ENCODE measurements around the gene TFEB.

TFEB gene

DNA sequence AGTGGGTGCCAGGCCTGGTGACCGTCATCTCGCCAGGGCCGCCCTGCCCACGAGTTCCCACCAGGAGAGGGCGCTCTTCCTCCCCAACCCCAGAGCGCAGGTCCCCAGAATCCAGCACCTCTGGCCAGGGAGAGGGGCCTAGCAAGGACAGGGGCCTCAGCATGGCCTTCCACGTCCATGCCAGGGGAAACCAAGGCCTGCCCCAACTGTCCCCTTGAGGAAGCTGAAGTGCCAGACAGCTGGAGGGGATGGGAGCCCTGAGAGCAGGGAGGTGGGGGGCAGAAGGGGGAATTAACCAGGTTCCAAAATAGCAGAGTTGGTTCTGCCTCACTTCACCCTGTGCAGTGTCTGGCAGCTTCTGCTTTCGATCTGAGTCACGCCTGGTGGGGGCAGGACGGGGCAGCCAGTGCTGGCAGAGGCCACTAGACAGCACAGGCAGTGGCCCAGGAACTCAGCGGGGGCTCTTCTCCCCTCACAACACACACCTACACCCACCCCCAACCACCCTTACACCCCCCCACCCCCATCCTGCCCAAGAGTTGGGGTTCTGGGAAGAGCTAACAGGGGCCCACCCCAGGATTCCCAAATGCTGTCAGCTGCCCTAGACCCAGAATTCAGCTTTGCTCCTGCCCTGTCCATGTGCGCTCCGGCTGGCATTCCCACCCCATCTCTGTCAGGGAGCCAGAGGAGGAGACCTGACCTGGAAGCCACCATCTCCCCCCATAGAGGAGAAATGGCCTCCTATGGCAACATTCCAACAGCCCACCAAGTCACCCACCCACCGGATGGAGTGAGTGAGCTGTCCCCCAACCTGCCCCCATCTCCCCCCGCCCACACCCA is 29.2 kb downstream of the TFEB start:
- peak; percentile 26 for DNase-seq (ENCODE audit: low read depth)

DNA sequence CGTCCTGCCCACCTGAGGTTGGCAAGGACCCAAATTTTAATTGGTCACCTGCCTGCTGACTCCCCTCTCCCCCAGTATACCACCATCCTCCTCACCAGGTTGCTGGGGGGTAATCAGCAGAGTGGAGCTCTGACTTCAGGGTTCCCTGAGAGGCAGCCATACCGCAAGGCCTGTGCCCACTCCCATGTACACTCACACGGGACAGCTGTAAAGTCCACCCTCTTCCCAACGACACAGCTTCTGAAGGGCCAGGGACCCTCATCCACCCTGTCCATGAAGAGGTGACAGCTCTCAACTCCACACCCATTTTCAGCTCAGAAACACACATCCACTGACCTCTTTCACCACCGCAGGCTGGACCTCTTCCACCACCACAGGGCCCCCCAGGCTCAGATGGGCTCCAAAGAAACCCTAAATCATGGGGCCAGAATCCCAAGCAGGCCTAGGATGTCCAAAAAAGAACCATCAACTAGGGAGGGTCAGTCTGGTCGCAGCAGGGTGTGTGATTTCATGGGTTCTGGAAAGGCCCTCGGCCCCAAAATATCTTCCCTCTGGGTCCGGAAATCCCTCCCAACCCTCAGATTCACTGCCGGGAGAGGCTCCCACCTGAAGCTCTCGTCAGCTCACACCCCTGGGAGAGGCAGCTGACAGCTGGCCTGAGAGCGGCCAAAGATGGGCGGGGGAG is 30.0 kb downstream of the TFEB start:
- DNase-seq (ENCODE audit: low read depth) = no peak

DNA sequence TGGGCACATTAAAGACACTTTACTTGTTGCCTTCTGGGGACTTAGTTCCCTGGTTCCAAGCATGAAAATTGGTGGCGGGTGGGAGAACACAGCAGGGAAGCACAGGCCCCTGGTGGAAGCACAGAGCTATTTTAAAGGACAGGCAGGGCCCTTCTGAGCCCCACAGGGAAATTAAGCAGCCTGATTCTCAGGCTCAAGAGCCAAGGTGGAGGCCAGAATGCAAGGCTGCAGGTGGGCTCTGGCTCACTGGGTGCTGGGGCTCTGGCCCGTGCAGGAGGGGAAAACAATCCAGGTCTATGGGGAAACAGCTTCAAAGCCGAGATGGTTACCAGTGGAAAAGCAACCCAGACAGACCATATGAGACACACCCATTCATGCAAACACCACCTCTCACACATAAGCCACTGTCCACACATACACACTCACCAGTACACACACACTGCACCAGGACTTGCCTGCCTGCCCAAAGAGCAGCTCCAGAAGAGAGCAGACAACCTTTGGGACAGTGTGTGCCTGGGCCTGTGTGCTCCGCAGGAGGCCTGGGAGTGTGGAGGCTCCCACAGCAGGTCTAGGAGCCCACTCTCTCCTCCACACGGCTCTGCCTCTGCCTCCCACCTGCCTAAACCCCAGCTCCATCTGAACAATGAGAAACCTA is 30.6 kb downstream of the TFEB start:
- no peak for DNase-seq (ENCODE audit: low read depth)

DNA sequence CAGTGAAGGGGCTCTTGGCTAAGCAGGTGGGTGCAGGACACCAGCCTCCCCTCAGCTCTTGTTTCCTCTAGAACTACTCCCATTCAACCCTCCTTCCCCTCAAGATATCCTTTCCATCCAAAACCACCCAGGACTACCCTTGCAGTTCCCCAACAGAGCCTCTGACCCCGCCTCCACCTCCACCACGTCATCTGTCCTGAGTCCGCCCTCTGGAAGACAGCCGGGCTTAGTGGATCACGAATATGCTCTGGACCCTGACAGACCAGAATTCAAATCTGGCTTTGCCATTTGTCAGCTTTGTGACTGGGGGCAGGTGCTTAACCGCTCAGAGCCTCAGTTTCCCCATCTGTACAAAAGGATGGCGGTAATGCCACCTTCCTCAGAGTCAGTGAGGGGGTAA is 31.4 kb downstream of the TFEB start:
- DNase-seq (ENCODE audit: low read depth) = no peak

DNA sequence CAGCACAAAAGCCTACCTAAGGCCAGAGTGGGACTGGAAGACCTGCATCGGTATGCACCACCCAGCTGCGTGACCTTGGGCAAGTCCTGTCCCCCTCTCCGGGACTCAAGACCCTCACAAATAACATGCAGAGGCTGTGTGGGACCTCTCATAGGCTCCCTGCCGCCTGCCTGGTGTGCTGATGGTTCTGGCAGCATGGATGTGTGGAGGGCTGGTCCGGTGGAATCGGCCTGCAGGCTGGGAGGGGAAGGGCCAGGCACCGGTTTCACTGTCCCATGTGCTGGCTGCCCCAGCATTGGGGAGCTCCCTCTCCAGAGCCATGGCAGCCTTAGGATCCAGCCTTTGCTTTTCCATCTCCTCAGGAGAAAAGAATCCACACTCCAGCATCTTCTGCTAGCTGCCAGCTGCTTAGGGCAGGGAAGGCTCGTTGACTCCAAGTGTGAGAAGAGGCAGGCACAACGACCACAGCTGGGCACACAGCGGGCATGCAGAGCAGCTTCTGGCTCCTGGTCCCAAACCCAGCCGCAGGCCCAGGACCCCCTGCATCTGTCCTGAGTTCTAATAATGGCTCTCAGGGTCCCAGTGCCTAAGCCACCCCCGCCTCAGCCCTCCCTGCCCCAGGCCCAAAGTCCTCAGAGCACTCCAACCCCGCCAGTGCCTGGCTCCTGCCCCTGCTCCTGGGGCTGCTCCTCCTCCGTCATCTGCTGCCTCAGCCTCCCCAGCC is 32.5 kb downstream of the TFEB start:
- DNase-seq (ENCODE audit: low read depth) = no peak

DNA sequence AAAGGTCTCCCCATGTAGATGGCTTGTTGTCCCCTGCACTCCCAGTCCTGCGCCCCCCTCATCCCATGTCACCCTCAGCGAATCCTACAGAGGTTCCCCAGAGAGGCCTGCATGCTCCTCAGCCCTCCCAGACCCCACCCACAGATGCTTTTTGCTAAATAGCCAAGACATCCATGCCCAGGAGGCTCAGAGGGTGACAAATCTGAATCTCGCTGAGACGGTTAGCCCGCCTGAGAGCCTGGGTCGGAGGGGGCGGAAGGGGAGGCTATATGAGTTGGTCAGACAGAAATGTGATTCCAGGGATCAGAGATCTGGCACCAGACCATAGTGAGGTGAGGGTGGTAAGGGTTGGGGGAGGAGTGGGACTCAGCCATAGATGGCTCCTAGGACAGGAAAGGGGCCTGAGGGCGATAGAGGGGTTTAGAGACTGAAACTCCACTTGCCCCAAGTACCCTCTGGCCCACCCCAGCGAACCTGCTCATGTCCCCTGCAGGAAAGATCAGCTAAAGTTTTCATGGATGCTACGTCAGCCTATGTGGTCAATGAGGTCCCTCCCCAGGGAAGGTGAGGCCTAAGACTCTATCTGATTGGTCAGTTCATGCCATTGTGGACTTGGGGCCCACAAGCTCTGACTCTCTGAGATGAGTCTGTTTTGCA is 33.2 kb downstream of the TFEB start:
- DNase-seq (ENCODE audit: low read depth) = no peak

DNA sequence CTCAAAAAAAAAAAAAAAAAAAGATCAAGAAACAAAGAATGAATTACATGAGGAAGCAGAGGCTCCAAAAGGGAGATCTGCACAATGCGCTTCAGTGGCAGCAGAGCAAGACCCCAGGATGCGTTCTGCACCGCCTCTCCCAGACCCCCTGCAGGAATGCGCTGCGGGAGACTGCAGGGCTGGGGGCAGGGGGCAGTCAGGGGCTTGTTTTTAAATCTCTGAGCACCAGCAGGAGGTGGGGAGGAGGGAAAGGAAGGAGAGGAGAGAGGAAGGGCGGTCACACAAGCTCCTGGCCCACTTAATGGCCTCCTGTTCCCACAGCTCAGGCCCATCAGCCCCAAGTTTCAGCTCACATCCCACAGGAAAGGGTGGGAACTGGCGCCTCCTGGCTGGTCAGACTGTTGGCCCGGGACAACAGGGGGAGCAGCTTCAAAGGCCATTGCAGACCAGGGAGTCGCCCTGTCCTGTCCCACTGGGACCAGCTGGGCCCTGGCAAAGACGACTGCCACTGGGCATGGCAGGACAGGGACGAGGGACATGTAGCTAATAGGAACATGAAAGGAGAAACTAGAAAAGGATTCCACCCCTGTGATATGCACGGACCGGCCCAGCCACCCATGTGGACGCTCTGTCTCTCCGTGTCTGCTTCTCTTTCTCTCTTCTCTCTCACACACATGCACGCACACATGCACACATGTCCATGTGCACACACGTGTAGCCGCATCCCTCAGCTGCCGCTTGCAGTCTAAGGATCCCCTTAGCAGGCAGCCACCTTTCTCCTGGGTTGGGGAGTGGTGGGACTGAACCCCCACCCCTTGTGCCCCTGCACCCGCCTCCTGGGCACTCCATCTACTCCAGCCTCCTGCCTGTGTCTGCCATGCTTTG is 34.7 kb downstream of the TFEB start:
- no peak for DNase-seq (ENCODE audit: low read depth)

DNA sequence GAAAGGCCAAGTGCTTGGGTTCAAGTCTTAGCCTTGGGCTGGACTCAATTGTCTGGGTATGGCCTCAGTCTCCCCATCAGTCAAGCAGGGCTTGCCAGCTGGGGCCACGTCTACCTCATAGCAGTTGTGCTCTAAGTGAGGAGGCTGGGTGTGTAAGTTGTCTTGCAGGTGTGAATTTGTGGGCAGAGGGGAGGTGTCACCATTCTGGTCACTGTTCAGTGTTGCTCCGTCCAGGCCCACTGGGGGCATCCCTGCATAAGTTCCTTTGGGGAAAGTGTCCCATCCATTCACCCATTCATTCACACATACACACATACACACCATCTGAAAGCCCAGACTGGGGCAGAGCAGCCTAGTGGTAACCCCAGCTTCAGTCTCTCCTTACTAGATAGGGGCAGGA is 36.3 kb downstream of the TFEB start:
- DNase-seq (ENCODE audit: low read depth) = no peak

DNA sequence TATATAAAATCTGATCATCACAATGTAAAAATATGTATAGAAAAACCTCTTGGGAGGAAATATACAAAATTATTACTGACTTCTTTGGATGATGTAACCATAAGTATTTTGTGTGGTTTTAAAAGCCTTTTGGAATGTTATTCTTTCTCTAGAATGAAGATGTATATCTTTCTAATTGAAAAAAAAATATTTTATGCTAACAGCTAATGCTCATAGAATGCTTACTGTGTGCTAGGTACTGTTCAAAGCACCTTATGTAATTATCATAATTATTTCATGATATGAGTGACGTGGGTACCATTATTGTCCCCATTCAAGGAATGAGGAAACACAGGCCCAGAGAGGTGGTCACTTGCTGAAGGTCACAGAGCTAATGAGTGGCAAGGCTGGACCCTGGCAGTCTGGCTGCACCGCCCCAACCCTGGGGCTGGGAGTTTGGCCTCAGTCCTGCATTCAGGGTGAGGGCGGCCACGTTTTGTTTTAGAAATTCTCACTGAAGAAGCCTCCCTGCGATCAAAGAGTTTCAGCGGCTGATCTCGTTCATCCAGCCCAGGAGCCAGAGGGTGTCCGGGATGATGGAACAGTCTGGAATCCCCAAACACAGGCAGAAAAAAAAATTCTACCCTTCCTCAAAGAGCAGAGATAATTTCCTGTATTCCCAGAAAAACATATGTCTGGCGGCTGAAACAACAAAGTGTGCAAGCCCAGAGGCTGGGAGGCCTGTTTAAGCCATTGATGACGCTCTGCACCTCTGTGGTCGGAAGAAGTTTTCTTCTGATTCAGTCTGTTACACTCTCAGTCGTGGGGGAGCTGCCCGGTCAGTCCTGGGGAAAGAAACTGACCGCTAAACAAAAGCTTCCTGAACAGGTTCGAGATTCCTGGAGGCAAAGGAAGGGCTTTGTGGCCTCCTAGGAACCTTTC is 37.3 kb downstream of the TFEB start:
- peak; percentile 81 for DNase-seq (ENCODE audit: low read depth)

DNA sequence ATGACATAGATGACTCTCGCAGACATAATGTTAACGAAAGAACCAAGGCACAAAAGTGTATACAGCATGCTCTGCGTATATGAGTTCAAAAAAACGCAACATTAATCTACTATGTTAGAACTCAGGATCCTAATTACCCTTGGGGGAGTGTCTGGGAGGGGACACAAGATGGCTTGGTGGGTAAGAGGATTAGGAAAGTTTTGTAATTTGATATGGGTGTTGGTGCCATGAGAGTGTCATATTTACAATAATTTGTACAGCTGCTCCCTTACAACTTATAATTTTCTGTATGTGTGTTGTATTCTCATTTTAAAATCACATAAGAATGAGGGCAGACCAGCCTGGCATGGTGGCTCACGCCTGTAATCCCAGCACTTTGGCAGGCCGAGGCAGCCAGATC is 38.6 kb downstream of the TFEB start:
- DNase-seq (ENCODE audit: low read depth) = no peak

DNA sequence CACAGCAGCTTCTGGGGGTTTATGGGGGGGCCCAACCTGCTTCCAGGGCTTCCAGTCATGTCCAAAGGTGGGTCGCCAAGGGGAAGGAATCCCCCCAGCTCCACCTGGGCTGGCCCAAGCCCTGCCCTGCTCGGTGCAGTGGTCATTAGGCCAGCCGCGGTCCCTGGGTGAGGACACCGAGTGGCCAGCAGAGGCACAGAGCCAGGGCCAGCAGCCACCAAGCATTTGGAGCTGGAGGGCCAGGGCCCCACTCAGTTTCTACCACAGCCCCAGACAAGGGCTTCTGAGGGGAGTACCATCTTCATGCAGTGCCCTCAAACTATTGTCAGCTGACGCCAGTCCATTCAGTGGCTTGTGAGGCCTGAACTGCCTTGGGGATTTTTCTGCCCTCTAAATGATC is 39.6 kb downstream of the TFEB start:
- DNase-seq (ENCODE audit: low read depth) = no peak

DNA sequence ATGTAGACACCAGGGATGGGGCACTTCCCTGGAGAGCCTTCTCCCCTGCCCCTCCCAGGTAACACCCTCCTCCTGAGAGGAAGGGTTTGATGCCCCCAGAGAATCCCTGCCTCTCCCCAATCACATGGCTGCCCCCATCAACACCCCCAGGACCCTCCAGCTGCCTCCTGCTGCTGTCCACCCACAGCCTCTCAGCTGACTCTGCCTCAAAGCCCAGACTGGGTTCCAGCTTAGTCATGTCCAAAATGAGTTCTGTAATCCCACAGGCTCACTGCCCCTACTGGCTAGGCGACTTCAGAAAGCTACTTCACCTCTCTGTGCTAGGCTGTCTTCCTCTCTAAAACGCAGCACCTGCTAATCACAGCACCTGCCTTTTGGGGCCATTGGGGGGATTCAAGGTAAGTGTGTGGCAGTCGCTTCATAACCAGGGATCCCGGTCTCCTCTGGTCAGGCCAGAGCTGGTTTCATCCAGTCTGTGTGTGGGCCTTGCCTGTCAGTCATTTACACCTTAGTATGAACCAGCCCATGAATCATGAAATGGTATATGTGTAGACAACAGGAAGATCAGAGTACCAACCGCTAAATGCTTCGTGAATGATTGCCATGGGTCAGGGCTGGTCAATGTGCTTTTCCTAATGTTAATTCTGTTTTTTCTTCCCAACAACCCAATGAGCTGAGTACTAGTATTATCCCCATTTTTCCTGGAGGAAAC is 40.4 kb downstream of the TFEB start:
- DNase-seq (ENCODE audit: low read depth) = no peak

DNA sequence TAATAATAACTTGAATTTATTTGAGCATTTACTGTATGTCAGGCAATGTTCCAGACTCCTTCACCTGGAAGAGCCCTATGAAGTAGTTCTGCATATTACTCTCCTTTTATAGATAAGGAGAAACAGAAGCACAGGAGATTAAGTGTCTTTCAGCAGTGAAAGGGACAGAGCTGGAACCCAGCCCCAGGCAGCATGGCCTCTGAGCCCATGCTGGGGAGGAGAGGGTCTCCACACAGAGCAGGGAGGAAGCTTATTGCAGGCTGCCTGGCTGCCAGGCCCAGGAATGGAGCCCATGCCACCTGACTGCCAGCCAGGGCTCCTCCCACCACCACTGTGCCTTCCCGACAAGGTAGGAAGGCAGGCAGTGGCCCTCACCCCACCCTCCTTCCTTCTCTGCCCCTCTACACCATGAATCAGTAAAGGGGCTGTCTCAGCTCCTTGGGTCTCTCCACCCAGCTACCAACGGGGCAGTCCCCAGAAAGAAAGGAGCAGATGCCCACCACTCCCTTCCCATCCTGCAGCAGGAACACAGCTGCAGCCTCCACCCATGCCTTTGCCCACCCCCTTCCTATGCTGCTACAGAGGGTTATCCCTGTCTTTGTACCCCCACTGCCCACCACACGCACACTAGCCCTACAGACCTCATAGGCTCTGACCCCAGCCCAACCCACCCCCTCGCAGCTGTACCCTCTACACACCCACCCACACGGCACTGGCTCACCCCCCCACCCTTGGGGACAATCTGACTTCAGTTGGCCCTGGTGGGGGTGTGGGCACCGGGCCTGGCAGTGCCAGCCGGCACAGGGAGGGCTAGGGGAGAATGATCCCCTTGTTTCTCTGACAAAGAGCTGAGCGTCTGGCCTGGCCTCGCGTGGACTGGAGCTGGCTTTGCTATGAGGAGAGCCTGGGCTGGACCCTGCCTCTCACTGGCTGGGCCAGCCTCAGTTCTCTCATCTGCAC is 41.8 kb downstream of the TFEB start:
- no peak for DNase-seq (ENCODE audit: low read depth)

DNA sequence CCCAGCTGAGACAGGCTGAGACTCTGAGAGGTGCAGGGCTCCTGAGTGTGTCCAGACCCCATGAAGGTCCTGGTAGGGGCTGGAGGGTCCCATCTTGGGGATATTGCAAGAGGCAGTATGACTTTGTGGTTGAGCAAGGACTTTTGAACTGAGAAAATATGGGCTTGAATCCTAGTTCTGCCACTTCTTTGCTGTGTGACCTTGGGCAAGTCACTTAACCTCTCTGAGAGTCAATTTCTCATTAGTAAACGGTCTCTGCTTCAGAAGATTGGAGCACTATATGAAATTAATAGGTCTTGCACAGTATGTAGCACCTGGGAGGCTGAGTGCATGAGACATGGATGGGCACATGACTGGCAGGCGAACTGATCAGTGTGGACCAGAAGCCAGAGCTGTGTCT is 42.7 kb downstream of the TFEB start:
- no peak for DNase-seq (ENCODE audit: low read depth)

DNA sequence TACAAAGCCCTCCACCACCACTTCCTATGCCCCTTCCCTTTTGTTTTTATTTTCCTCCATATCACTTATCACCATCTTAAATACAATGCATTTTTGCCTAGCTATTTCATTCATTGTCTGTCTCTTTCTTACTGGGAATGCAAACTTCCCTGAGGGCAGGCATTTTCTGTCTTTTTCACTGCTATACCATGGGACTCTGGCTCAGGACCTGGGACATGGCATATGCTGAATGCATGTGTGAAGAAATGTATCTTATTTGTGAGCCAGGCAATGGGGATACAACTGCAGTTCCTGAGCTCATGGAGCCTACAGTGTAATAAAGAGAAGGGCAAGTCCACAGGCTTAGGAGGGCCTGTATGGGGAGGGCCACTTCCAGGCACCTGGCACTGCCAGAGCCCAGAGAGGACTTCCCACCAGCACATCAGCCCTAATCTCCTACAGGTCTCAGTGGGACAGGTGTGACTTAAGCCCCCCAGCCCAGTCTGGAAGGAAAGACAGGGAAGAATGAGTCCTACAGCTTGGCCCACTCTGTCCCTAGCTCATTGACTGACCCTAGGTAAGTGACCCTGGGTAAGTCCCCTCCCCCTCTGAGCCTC is 43.2 kb downstream of the TFEB start:
- DNase-seq (ENCODE audit: low read depth) = no peak

DNA sequence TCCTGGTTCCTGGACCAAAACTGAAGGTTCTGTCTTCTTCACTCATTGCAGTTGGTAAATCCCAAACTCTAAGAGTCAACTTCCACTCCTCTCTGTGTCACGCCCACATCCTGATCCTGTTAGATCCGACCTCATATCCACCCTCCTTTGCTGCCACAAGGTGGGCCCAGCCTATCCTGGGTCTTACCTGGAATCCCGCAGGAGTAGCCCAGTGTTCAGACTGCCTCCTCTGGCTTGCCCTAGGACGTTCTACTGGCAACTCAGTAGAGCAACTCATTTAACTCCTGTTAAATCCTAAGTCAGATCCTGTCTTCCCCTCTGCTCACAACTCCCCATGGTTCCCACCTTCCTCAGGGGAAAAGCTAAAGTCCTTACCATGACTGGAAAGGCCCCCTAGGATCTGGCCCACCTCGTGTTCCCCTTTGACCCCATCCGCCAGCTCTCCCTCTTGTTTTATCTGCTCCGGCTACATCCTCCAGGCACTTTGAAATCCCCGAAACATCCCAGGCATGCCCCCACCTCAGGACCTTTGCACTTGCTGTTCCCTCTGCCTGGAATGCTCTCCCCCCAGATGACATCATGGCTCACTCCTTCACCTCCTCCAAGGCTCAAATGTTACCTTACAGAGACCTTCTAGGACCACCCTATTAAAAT is 43.9 kb downstream of the TFEB start:
- DNase-seq (ENCODE audit: low read depth) = no peak
